G401 (cell line): ENCODE measurements around the gene MAGI2. TPM values are rescaled to one million over a fixed set of nuclear protein-coding genes. Genes with fewer than 3 reads are reported as not detected.

Experiments used
- DNase-seq: peaks from one replicate; pipeline ENCODE4 v3.0.0-alpha.2; 2015; ENCODE audit warnings: low spot score
- in situ Hi-C: cut with HindIII; loops from 2 replicates; pipeline ENCODE4 v1.10.0; 2016; ENCODE audit warnings: low sequenced_read_pairs, mixed read lengths
- total RNA-seq: library from RNA; depleted of rRNA; stranded (reverse); fragments of >200 nt; shearing (Covaris generic); gene quantifications from 2 replicates; pipeline ENCODE4 v1.2.3, GENCODE V29; 2014

MAGI2 gene
- total RNA-seq, 1 experiment from 2014 or later, result not detected

DNA sequence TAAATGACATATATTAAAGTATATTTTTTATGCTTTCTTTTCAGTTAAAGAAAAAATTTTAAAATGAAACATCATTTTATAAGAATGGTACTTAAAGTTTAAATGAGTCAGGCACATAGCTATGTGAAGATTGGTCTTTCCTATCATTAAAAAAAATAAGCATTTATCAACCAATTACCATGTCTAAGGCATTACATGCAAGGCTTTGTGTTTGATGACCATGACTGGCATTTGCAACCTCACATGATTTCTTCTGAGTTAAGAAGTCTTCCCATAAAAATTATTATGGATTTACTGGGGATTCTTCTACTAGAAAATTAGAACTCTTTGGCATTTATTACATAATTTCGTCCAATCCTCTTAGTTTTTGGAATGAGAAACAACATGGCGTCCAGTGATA lies 776.1 kb downstream of the MAGI2 start:
- DNase-seq, result no peak
- in situ Hi-C loops, result no loop called here

DNA sequence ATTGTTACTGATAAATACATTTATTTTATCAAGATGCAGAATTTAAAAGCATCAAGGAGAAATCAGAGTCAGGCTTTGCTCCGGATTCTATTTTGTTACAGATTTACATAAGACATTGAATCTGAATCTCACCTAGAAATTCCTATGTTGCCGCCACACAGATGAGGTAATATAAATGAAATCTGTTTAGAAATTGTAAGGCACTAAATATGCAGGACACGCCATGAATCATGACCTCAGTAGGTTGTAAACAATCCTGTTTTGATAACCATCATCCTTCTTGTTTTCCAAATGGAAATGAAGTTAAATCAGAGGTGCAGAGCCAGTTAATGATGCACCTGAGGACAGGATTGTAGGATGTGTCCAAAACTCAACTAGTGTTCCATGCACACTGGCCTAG lies 778.0 kb downstream of the MAGI2 start:
- DNase-seq, result no peak
- in situ Hi-C loops, result no loop called here

DNA sequence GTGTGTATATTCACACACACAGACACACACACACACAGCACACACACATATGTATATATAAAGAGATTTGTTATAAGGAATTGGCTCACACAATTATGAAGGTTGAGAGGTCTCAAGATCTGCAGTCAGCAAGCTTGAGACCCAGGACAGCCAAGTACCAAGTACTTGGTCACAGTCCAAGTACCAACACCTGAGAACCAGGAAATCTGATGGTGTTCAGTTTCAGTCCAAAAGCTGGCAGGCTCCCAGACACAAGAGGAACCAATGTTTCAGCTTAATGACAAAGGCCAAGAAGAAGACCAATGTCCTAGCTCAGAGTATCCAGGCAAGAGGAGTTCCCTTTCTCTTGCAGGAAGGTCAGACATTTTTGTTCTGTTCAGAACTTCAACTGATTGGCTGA lies 780.2 kb downstream of the MAGI2 start:
- in situ Hi-C loops, result no loop called here
- peak; percentile 41 for DNase-seq

DNA sequence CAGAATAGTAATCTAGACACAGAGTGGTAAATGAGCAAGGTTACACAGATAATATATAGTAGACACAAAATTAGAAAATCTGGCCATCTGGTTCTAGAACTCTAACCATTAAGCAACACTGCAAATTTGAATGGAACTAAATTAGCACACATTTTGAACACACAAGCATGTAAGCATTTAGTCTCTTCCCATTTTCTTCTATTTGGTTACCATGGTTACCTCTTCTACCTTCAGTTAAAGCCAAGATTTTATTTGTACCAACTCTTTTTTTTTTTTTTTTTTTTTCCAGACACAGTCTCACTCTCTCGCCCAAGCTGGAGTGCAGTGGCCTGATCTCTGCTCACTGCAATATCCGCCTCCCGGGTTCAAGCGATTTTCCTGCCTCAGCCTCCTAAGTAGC lies 790.5 kb downstream of the MAGI2 start:
- no peak for DNase-seq
- in situ Hi-C loops, result no loop called here

DNA sequence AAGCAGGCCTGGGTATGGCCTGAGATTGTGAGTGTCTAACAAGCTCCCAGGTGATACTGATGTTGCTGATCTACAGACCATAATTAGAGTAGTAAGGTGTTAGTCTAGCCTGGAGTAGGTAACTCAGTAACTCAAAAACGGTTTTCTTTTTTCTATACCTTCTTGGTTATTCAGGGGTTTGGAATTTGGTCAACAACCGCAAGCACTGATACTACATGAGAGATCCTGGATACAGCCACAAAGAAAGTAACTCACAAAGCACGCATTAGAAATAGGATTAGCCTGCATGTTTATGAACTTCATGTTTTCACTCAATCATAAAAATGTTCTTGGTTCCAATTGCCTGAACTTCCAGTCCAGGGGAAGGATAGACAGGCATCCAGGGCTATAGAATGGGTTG lies 803.5 kb downstream of the MAGI2 start:
- in situ Hi-C loops, result no loop called here
- no peak for DNase-seq

DNA sequence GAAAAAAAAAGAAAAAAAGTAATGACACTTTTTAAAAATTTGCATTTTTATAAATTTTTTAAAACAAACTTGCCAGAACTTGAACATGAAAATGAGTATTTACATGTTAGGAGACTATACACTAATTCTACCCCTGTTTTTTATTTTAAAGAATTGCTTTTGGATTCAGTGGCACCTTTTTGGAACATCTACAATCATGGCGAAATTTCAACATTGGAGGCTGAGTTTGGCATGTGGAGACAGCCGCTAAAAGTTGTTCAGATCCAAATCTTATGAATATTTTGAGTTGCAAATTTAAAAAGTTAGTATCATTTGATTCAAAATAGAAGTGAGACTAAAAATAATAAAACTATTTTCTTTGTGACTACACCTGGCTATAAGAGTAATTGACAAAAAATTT lies 804.2 kb downstream of the MAGI2 start:
- DNase-seq, result no peak
- in situ Hi-C loops, result no loop called here

DNA sequence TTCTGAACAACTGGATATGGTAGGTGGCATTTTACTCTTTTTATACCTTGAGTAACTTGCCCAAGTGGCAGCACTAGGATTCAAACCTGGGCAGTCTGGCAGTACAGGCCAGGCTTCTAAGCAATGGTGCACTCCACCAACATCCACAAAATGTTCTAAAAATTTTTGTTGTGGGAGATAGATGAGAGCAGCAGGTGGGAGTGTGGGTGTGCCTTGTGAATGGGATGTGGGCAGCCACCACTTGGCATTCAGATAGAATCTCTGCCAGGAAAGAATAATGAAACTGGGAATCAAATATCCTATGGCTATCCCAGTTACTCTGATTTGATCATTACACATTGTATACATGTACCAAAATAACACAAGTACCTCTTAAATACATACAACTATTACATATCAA lies 810.7 kb downstream of the MAGI2 start:
- no peak for DNase-seq
- in situ Hi-C loops, result no loop called here

DNA sequence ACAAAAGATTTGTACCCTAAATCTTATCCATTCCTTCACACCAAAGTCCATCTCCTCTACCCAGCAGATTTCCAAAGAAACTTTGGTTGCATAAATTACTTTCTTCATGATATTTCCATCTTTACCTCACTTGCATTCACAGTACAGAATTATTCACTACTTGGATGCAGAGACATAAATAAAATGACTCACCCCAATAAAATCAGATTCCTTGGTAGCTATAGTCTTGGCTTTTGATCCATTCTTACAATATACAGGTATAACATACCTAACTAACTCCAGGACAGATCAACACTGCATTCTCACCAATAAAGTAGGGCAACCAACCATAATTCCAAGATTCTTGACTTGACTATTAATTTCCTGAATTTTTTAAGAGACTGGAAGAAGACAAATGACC lies 815.1 kb downstream of the MAGI2 start:
- in situ Hi-C loops, result no loop called here

DNA sequence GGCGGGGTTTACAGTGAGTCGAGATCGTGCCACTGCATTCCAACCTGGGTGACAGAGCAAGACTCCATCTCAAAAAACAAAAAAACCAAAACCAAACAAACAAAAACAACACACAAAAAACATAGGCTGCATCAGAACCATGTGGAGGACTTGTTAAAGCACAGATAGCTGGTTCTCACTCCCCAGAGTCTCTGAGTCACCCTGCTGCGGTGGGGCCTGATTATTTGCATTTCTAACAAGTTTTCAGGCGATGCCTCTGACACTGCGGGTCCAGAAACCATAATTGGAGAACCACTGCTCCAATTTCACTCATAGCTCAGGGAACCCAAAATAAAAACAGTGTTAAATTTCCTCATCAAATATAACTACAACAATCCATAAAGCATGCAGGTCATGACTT lies 816.7 kb downstream of the MAGI2 start:
- DNase-seq, result no peak
- in situ Hi-C loops, result no loop called here

More for the DNA sequence above, 815.1 kb downstream of the MAGI2 start:
- no peak for DNase-seq

DNA sequence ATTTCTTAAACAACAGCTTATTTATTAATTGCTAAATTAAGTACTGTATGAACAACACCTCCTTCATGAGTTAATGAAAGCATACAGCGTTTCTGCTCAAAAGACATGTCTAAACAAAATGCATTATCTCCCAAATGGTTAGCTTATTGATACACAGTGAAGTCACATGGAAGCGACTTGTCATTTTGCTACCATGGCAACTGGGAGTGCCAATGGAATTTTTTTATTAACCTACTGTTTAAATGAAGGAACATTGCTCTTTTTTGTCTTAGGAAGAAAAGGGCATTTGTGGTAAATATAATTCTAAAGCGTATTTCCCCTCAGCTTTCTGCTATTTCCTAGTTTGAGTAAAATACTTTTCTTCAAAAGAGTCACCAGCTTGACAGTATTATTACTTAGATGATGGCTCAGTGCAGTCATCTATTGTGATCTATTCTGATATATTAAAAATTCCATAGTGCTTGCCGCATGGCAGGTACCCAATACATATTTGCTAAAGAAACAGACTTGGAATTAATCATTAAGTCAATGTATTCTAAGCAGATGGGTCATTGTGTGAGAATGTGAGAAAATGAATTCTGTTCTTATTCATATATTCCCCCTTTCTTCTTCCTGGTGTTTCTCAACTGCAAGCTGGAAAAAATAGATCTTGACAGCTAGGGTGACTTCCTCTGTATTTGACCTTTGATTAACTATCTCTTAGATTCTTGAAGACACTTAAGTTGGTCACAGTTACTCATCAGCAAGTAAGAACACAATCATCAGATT lies 818.3 kb downstream of the MAGI2 start:
- no peak for DNase-seq
- in situ Hi-C loops, result no loop called here

DNA sequence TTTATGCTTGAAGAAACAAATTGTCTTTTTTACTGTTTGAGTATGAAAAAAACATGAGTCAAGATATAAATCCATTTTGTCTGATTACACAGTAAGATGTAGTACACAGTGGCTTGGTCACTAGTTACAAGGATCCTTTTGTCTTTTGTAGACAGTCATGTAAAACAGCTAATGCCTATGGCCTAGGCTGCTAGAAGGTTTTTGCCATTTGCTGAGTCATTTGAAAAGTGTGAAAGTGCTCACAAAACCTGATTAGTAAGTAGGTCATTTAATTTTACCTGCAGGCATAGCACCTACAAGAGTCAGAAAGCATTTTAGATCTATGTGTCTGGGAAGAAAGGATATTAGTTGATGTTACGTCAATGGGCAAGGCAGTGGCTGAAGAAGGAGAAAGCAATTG lies 819.4 kb downstream of the MAGI2 start:
- DNase-seq, result peak; percentile 29
- in situ Hi-C loops, result no loop called here

DNA sequence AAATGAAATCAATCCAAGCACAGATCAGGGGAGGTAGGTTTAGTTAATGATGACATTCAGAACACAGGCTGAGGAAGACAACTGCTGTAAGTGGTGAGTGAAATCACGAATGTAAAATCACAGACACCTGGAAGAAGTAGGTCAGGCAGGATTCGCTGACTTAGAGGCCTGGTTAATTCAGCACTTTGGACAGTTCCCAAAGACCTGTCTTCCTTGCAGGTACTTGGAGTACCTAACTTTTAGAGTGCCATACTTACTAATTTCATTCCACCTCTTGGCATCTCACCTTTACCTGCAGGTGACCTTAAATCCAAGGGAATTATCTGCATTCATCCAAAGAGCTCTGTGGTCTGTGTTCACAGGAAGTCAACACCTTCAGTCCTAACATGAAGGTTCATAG lies 832.5 kb downstream of the MAGI2 start:
- in situ Hi-C loops, result no loop called here
- peak; percentile 39 for DNase-seq

DNA sequence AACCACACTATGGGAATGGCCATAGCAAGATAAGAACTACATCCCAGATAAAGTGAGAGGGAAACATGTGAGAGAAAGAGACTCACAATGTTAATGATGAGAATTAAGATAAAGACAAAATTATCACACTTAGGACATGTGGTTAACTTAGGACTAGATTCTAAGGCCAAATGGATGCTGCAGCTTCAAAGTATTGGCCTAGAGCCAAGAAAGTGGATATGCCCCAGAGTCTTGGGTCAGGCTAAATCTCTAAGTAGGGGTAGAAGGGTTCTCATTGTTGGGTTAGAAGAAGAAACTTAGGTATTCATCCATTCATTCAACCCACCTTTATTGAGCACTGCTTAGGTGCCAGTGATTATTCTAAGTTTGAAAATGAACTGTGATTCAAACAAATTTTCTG lies 836.9 kb downstream of the MAGI2 start:
- in situ Hi-C loops, result no loop called here
- DNase-seq, result no peak

DNA sequence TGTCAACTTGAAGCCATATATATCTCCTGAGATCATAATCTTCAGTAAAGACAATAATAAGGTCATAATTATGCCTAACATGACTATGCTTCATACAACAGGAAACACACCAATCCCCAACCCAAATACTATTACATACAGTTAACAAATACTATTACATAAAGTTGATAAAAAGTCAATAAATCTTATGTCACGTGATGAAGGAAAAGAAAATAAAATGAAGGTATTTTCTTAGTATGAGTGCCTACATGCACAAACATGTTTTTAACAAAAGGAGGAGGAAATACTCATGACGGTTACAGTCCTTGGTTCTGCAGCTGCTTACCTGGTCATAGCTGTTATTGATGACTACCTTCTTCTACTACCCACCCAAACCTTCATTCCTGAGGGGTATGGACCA lies 844.2 kb downstream of the MAGI2 start:
- no peak for DNase-seq
- in situ Hi-C loops, result no loop called here

DNA sequence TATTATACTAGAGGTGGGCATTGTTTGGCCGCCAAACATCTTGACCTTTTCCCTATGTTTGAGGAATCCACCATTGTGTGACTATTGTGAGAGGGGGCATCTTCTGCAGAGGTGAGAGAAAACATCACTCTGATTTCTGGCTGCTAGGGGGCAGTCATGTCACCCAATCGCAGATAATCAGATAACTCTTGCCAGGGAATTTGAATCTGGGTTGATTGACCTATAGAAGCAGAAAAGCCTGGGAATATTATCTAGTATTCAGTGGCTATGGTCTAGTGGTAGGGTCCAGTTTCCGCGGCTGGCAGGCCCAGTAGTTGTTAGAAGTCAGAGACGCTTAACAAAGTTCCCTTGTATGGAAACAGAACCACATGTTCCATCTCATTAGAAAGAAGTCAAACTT lies 846.4 kb downstream of the MAGI2 start:
- in situ Hi-C loops, result no loop called here
- no peak for DNase-seq

DNA sequence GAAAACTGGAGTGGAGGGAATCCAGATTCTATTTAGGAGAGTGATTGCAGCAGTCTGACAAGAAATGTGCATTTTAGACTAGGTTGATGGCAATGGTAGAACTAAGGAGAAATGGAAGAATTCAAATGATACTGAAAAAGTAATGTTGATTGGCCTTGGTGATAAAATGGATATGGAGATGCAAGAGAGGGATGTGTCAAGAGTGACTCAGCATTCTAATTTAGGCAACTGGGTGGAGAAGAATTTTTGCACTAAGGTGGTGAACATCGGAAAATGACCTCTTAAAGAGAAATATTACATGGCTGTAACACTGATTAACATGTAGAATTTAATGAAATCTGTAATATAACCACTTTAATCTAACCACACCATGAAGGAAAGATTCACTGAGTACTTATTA lies 848.3 kb downstream of the MAGI2 start:
- no peak for DNase-seq
- in situ Hi-C loops, result no loop called here

DNA sequence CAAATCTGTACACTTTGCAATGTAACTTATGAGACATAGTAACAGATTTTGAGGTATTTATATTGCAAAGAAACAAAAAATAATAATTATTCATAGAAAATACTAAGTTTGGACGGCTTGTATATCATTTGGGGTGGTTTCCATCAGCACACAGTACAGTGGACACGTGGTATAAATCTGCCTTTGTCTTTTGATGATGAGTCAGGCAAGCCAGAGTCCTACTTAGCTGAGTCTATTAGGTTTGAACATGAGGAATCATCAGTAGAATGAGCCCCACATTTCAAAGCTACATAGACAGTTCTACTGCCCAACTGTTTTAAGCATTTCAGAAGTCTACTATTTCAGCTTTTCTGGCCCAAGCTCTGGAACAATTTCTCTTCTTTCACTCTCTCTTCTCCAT lies 851.7 kb downstream of the MAGI2 start:
- no peak for DNase-seq
- in situ Hi-C loops, result no loop called here

DNA sequence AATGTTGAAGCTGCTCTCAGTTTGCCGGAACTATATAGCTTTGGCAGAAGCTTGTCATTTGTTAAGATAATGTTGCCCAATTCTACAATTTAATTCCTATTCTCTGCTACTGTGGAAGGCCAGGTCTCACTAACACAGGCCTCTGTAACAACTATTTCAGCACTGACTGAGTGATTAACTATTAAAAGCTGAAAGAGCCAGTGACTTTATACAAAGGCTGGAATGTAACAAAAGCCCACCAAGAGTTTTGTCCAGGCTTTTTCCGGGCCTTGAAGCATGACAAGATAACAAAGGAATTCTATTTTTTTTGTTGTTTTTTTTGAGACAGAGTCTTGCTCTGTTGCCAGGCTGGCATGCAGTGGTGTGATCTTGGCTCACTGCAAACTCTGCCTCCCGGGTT lies 859.3 kb downstream of the MAGI2 start:
- in situ Hi-C loops, result no loop called here
- DNase-seq, result no peak

DNA sequence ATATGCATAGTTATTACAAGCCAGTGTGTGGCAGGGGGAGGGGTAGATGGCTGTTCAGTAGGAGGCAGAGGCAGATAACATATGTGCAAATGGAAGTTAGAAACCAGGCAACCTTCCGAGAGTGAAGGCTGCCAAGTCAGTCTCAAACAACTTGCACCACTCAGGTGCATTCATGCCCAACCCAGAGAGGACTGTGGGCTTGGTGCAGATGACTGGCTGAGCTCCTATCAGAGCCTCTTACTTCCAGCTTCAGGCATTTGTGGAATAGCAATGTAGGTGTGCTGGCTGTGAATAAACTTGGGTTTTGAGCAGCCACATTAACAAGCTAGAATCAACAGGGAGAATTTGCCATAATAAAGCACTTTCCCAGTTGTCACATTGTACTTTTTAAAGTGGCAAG lies 865.1 kb downstream of the MAGI2 start:
- in situ Hi-C loops, result no loop called here
- peak; percentile 13 for DNase-seq

DNA sequence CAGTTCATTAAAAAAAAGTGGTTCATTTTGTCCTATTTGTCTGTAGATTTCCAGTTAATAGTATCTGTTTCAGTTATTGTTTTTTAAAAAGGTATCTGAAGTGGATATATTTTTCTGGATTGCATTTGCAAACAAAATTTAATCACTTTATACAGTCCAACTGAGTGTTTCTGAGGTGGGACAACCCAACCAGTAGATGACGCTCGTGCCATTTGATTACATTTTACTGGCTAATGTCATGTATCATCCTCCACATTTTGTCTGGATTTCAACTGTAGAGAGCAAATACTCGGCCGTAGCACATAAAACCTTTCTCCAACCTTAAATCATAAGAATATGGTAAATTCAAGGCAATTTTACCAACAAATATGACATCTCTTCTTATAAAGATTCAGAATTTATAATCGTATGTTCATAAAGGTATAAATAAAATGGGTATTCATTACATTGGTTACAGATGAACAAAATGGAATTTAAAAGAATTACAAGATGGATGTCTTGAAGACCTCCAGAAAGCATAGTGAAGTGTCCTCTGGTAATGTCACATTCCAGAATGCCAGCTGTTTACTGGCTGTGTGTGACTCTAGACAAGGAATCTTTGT lies 865.9 kb downstream of the MAGI2 start:
- in situ Hi-C loops, result no loop called here
- DNase-seq, result no peak

DNA sequence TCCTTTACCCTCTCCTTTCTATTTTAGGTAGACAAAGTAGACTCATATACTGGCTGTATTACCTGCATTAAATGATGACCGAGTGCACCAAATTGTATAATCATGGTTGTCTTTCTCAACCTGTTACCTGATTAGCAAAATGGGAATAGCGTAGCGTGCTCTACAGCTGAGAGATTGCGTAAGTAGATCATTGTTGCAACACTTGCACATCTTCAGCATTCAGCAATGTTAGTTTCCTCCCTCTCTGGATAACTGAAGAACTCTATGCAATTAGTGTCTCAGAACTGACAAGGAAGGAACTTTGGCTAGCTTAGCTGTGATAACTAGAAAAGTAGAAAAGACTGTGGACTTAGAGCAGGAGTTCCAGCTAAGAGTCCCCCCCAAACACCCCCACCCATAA lies 867.5 kb downstream of the MAGI2 start:
- in situ Hi-C loops, result no loop called here
- DNase-seq, result no peak
